ENCODE results near the gene MARCHF9.
"Not testable (repeated sequence)": the region's sequence is repeated elsewhere in the genome, so short reads cannot be mapped to it uniquely, and the experiment has no call there.

Gene MARCHF9

GRCh38 chr12:57771873-57772428, 17.0 kb downstream of the MARCHF9 start, which contains the start of gene METTL1:
Gene METTL1, minus strand, starts transcription at chr12:57772105. Its CDS starts 22 bp downstream, at chr12:57772083.
- DNase-seq = peak; percentile 100

DNA sequence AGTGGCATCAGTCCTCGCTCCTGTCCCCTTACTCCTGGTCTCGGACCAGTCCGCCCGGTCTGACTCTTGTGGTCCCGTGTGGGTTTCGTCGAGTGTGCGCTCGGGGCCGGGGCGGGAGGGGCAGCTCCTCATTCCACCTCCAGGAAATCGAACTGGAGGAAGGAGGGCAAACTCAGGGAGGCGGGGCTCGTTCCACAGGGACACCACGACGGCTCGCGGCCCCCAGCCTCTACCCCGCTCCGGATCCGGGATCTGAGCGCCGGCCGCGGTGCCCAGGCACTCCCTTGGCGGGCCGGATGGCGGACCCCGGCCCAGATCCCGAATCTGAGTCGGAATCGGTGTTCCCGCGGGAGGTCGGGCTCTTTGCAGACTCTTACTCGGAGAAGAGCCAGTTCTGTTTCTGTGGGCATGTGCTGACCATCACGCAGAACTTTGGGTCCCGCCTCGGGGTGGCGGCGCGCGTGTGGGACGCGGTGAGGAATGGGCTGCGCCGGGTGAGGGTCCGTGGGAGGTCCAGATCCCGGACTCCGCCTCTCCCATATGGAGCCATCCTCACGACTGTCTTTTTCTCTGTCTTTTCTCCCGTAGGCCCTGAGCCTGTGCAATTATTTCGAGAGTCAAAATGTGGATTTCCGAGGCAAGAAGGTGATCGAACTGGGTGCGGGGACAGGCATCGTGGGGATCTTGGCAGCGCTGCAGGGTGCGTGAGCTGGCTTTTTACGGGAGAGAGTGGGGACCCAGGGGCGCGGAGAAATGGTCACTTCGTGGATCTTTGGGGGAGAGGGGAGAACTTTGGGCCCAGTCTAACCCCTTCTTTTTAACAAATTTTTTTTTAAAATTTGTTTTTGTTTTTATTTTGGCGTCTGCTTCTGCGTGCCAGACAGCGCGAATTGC, 17.8 kb downstream of the MARCHF9 start, which contains the start of gene EEF1AKMT3:
Gene EEF1AKMT3, plus strand, starts transcription at position 186 of the 894 bp plus-strand sequence. Its CDS starts 111 bp downstream, at position 297.
- peak; percentile 100 for DNase-seq

GRCh38 chr12:57774634-57775033, 19.7 kb downstream of the MARCHF9 start:
- DNase-seq = not testable (repeated sequence)

- DNase-seq = no peak
These were observed 20.1 kb downstream of the MARCHF9 start for GRCh38 chr12:57775044-57775443.

GRCh38 chr12:57775563-57776246, 20.8 kb downstream of the MARCHF9 start:
- no peak for DNase-seq

GRCh38 chr12:57776247-57776587, 21.3 kb downstream of the MARCHF9 start:
- no peak for DNase-seq

DNA sequence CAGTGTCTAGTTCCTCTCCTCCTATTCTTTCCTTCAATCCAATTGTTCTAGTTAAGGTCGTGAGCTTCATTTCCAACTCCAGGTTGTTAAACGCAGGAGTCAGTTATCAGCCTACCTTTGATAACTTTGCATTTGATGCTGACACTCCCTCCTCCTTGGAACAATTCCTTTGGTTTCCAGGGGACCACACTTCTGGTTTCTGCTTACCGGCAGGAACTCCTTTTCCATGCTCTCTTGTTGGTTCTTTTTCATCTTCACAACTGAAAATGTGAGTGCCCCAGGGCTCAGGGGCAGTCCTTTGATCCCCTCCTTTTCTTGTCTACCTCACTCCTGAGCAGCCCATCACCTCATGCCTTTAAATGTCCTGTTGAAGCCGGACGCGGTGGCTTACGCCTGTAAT, 22.5 kb downstream of the MARCHF9 start:
- DNase-seq = no peak

DNA sequence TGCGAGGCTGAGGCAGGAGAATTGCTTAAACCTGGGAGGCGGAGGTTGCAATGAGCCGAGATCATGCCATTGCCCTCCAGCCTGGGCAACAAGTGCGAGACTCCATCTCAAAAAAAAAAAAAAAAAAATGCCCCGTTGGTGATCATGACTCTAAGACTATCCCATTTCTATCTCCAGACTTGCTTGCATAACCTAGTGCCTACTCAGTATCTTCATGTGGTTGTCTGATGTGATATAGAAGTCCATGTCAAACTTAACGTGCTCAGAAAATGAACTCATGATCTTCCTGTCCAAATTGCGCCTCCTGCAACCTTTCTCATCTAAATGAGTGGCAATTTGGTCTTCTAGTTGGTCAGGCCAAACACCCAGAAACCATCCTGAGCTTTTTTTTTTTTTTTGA, 23.0 kb downstream of the MARCHF9 start:
- DNase-seq = no peak

GRCh38 chr12:57779736-57780135, 24.8 kb downstream of the MARCHF9 start:
- no peak for DNase-seq

DNA sequence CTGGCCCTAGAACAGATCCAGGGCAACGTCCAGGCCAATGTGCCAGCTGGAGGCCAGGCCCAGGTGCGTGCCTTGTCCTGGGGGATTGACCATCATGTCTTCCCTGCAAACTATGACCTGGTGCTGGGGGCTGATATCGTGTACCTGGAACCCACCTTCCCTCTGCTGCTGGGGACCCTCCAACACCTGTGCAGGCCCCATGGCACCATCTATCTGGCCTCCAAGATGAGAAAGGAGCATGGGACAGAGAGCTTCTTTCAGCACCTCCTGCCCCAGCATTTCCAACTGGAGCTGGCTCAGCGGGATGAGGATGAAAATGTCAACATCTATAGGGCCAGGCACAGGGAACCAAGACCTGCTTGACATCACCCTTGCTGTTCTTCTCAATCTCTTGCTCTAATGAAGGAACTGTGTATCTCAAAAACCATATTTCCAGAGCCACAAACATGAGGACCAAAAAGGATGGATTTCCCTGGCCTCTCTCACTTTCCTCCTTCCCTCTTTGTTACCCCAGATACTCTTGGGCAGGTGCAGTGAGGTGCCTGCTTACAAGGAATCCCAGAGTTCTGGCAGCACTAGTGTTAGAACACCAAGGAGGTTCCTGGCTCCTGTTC, 25.5 kb downstream of the MARCHF9 start:
- DNase-seq = no peak

DNA sequence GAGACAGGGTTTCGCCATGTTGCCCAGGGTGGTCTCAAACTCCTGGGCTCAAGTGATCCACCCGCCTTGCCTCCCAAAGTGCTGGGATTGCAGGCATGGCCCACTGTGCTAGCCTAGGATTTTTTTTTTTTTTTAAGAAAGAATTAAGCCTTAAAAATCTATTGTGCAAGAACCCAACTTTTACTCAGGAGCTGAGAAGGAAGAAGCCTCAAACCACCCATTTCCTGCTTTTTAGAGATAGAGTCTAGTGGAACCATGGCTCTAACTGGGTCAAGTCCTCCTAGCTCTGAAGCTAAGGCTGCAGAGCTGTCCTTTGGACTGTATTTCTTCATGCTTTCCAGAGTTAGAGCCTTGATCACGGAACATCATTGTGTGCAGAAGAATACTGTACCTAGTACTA, 26.3 kb downstream of the MARCHF9 start:
- DNase-seq = no peak

- no peak for DNase-seq
These were observed 26.9 kb downstream of the MARCHF9 start for GRCh38 chr12:57781801-57782200.

DNA sequence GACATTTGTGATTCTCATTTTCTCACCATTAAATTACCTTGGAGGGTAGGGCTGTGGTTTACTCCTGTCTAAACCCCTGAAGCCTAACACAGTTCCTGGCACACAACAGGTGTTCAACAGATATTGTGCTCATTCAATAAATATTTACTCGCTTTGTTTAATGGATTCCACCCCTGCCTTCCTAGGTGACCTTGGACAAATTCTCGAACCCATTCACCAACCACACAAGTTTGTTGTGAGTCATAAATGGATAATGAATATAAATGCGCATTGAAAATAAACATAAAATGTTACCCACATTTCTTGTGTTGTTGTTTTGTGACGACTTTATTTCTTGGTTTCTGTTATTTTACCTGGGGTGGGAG, 27.3 kb downstream of the MARCHF9 start:
- no peak for DNase-seq

DNA sequence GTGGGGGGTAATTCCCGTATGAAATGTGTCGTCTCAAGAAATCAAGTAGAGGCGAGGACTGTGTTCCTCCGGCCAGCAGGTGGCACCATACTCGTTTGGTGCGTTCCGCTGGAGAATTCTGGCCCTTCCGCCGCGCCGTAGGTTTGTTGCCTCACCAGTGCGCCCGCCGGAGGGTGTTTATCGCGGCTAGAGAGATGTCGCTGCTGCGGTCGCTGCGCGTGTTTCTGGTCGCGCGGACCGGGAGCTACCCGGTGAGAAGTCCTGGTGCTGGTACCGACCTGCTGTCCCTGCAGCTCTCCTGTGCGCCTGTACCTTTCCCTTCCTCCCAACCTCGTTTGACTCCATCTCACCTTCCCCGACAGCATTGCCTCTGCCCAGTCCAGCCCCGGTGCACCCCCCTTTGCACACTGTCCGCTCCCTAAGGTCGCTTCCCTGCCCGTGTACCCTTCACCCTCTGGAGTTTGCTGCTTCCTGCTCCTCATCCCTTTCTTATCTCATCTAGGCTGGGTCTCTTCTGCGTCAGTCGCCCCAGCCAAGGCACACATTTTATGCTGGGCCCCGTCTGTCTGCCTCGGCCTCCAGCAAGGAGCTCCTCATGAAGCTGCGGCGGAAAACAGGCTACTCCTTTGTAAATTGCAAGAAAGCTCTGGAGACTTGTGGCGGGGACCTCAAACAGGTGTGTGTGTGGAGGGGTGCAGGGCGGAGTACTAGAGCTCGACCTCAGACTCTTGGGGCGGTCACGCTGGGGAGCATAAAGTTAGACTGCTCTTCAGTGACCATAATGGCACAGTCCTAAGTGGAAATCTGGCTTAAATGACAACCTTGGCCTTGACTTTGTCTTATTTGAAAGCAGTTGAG, 27.9 kb downstream of the MARCHF9 start, which contains the start of gene TSFM:
Gene TSFM, plus strand, starts transcription at position 180 of the 858 bp plus-strand sequence. Its CDS starts 15 bp downstream, at position 195.
- peak; percentile 100 for DNase-seq

- no peak for DNase-seq
These were observed 28.5 kb downstream of the MARCHF9 start for GRCh38 chr12:57783466-57783801.

DNA sequence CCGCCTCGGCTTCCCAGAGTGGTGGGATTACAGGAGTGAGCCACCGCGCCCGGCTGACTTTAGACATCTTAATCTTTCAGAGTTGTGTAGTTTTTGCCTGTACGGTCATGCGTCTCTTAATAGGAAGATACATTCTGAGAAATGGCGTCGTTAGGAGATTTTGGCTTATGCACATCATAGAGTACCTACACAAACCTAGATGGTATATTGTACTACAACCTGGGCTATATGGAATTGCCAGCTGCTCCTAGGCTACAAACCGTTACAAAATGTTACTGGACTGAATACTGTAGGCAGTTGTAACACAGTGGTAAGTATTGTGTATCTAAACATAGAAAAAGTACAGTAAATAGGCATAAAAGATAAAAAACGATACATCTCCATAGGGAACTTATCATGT, 29.0 kb downstream of the MARCHF9 start:
- DNase-seq = no peak

GRCh38 chr12:57793920-57794319, 39.0 kb downstream of the MARCHF9 start:
- no peak for DNase-seq

- no peak for DNase-seq
These were observed 40.5 kb downstream of the MARCHF9 start for GRCh38 chr12:57795354-57795753.

- no peak for DNase-seq
These were observed 42.1 kb downstream of the MARCHF9 start for GRCh38 chr12:57796996-57797395.

- DNase-seq = no peak
These were observed 43.0 kb downstream of the MARCHF9 start for GRCh38 chr12:57797933-57798332.

DNA sequence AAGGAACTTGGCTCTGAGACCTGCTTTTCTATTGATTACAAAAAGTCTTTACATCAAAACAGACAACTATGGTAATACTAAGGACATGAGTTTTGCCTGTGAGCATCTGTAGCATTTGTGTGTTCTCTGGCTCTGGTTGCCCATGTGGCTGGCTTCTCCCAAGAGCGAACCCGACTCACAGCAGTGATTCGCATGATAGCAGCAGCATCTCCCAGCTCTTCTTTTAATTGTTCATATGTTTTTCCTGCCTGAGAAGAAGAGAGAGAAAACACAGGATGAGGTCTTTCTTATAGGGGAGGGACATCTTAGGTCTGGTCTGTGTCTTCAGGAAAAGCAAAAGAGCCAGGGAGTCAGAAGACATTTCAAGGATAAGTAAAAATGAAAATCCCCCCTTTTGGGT, 46.1 kb downstream of the MARCHF9 start:
- DNase-seq = no peak

GRCh38 chr12:57802607-57803006, 47.7 kb downstream of the MARCHF9 start:
- no peak for DNase-seq

Measured in T1000 (cell line).